ENCODE data around the gene EDN2. TPM values are rescaled to one million over a fixed set of nuclear protein-coding genes. Genes with fewer than 3 reads are reported as not detected.
A peak's percentile ranks its signal among the peaks of the same experiment; 100 is the strongest.

The EDN2 gene
- total RNA-seq, 4 donors from 2014 or later: 0.50 to 1.1 TPM; not detected in 2

DNA sequence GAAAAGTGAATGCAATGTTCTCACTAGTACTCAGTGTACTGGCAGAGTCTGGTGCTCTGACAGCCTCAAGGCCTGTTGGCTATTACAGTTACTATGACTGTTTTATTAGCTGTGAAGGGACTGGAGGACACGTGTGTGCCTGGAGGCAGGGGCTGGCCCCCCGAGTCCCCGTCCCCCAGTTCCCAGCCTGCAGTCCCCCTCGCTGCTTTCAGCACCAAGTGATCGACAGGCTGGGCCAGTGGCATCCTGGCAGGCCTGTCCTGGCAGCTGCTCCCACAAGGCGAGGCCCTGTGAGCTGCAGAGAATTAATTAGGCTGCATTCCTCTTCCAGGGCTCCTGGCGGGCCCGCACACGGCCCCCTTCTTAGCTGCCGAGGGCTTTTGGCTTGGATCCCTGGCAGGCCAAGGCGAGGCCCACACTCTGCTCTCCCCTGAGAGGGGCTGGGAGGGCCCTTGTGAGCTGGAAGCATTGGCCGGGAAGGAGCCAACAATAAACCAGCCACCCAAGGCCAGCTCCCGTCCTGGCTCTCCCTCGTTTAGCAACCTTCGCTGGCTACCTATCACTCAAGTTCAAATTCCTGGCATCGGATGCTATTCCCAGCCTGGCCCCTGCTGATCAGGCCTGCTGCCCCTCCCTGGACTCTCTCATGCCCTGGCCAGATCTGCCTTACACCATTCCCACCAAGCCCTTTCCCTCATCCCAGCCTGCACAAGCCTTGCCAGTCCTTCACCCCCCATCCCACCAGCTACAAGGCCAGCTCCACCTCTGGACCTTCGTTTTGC, 9.8 kb downstream of the EDN2 start:
- Histone ChIP-seq H3K27ac (peak overlapping the region; percentile 11 to 88 (median 85)), H3K27me3 (no peaks in the 10 kb centered on the region), H3K4me1 (peaks cover 5 to 67% (median 20%) of the 10 kb centered on the region in 3 donors), H3K9me3 (no peaks in the 10 kb centered on the region), H3K36me3 (no peaks in the 10 kb centered on the region), H3K4me3 (no peak overlapping the region)
- TF ChIP-seq EP300 (IDR thresholded peaks at IDR 0.05) (no peak), POLR2AphosphoS5 (IDR thresholded peaks at IDR 0.05) (peak; percentile 74)
- 17 to 21% methylated on average over 1 to 3 of the region's 17 CpGs for WGBS, 2 donors (ENCODE audit: low coverage in 1 of 2)
- ATAC-seq: peak; percentile 77

DNA sequence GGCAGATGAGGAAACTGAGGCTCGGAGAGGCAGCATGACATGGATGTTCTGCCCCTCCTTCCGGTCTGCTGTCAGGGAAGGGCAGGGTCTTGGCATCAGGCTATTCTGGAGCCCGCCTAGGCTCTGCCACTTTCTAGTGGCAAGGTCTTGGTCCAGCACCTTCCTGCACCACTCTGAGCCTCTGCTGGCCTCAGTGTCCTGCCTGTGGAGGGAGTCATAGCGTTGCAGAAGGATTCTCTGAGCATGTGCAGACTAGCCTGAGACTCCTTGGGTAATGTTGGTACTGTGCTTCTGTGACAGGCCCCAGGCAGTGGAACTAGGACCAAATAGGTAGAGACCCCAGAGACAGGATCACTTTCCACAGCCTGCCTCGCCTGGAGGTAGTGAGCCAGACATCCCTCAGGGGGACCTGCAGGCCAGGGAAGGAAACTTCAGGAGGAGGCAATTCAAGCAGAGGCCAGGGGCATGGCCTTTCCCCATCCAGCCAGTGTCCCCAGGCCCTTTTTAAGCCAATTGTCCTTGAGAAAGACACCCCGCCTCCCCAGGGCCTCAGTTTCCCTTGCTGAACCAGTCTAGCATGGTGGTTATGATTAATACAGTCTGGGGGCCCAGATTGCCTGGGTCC, 10.6 kb downstream of the EDN2 start:
- no peak for ATAC-seq
- H3K27me3 ChIP-seq: no peaks in the 10 kb centered on the region
- no peaks in the 10 kb centered on the region for H3K36me3 ChIP-seq
- peak overlapping the region; percentile 41 to 88 (median 85) for H3K27ac ChIP-seq
- 89% methylated on average over 3 of the region's 6 CpGs; no CpG with 5 or more reads in 1 of the 2 donors for WGBS, 2 donors (ENCODE audit: low coverage in 1 of 2)
- no peak for TF ChIP-seq POLR2A (IDR thresholded peaks at IDR 0.05)
- no peak for TF ChIP-seq POLR2AphosphoS5 (IDR thresholded peaks at IDR 0.05)
- TF ChIP-seq, protein P1, sequence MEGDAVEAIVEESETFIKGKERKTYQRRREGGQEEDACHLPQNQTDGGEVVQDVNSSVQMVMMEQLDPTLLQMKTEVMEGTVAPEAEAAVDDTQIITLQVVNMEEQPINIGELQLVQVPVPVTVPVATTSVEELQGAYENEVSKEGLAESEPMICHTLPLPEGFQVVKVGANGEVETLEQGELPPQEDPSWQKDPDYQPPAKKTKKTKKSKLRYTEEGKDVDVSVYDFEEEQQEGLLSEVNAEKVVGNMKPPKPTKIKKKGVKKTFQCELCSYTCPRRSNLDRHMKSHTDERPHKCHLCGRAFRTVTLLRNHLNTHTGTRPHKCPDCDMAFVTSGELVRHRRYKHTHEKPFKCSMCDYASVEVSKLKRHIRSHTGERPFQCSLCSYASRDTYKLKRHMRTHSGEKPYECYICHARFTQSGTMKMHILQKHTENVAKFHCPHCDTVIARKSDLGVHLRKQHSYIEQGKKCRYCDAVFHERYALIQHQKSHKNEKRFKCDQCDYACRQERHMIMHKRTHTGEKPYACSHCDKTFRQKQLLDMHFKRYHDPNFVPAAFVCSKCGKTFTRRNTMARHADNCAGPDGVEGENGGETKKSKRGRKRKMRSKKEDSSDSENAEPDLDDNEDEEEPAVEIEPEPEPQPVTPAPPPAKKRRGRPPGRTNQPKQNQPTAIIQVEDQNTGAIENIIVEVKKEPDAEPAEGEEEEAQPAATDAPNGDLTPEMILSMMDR (IDR thresholded peaks at IDR 0.05): no peak
- TF ChIP-seq EP300 (IDR thresholded peaks at IDR 0.05): no peak
- no peaks in the 10 kb centered on the region for H3K9me3 ChIP-seq
- H3K4me1 ChIP-seq: peaks cover 5 to 59% (median 15%) of the 10 kb centered on the region in 3 donors
- no peak overlapping the region for H3K4me3 ChIP-seq

GRCh38 chr1:41471658-41472057, 12.8 kb downstream of the EDN2 start:
- 89 to 97% methylated on average over 5 to 6 of the region's 6 CpGs for WGBS, 2 donors (ENCODE audit: low coverage in 1 of 2)
- Histone ChIP-seq H3K27me3 (no peaks in the 10 kb centered on the region), H3K27ac (no peak overlapping the region), H3K36me3 (no peaks in the 10 kb centered on the region), H3K4me1 (peaks cover 5 to 37% (median 15%) of the 10 kb centered on the region in 3 donors), H3K4me3 (no peak overlapping the region), H3K9me3 (no peaks in the 10 kb centered on the region)
- ATAC-seq: no peak
- TF ChIP-seq POLR2AphosphoS5 (IDR thresholded peaks at IDR 0.05) (no peak), POLR2A (IDR thresholded peaks at IDR 0.05) (no peak), EP300 (IDR thresholded peaks at IDR 0.05) (no peak)
- TF ChIP-seq, protein P1 (IDR thresholded peaks at IDR 0.05): no peak

DNA sequence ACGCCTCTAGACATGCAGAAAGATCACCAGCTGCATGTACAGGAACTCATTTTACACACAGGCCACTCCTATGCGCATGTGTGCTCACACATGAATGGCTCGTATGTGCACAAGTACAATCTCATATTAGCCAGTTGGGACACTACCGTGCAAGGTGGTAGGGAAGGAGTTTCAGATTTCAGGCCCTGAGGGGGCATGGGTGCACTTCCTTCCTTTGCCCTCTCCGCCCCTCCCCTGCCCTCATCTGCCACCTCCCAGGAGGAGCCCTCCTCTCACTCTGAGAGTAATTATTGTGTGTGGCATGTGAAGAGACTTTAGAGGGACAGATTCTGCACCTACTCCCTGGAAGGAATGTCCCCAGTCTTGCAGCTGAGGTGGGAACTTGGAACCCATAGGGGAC, 14.8 kb downstream of the EDN2 start:
- WGBS, 2 donors (ENCODE audit: low coverage in 1 of 2): 67 to 75% methylated on average over 4 of the region's 5 CpGs
- Histone ChIP-seq H3K27ac (no peak overlapping the region), H3K4me1 (peaks cover 5 to 27% (median 11%) of the 10 kb centered on the region in 3 donors), H3K27me3 (no peaks in the 10 kb centered on the region), H3K36me3 (no peaks in the 10 kb centered on the region), H3K4me3 (no peak overlapping the region), H3K9me3 (no peaks in the 10 kb centered on the region)
- ATAC-seq: no peak
- TF ChIP-seq, protein P1 (IDR thresholded peaks at IDR 0.05): no peak
- no peak for TF ChIP-seq EP300 (IDR thresholded peaks at IDR 0.05)
- TF ChIP-seq POLR2A (IDR thresholded peaks at IDR 0.05): no peak
- no peak for TF ChIP-seq POLR2AphosphoS5 (IDR thresholded peaks at IDR 0.05)

GRCh38 chr1:41468122-41468762, 16.2 kb downstream of the EDN2 start:
- Histone ChIP-seq H3K4me3 (no peak overlapping the region), H3K4me1 (peaks cover 0 to 12% (median 0%) of the 10 kb centered on the region in 3 donors), H3K27me3 (no peaks in the 10 kb centered on the region), H3K27ac (no peak overlapping the region), H3K9me3 (no peaks in the 10 kb centered on the region), H3K36me3 (no peaks in the 10 kb centered on the region)
- 83% methylated on average over 4 to 12 of the region's 12 CpGs for WGBS, 2 donors (ENCODE audit: low coverage in 1 of 2)
- TF ChIP-seq POLR2AphosphoS5 (IDR thresholded peaks at IDR 0.05) (no peak), POLR2A (IDR thresholded peaks at IDR 0.05) (no peak), EP300 (IDR thresholded peaks at IDR 0.05) (no peak)
- TF ChIP-seq, protein P1 (IDR thresholded peaks at IDR 0.05): no peak
- ATAC-seq: no peak

Data from gastroesophageal sphincter (tissue), 4 donors.